Endodermal cell (in vitro differentiated cells): ENCODE results near the gene MLH3. TPM values are rescaled to one million over a fixed set of nuclear protein-coding genes. Genes with fewer than 3 reads are reported as not detected.
"Not testable (repeated sequence)": the region's sequence is repeated elsewhere in the genome, so short reads cannot be mapped to it uniquely, and the experiment has no call there.

Experiments
- DNase-seq: peaks from one replicate; pipeline ENCODE4 v3.0.0-alpha.2; 2017
- H3K27ac ChIP-seq: 2 replicates; pipeline ENCODE4 v1.5.1; 2013; ENCODE audit warnings: mild to moderate bottlenecking, low read depth, low read length, moderate library complexity
- H3K27me3 ChIP-seq: 2 replicates; pipeline ENCODE4 v1.6.1; 2013; ENCODE audit warnings: mild to moderate bottlenecking, low read length, moderate library complexity; ENCODE audit not compliant: insufficient read depth, control insufficient read depth, poor library complexity, severe bottlenecking
- H3K36me3 ChIP-seq: 2 replicates; pipeline ENCODE4 v1.7.0; 2013; ENCODE audit warnings: mild to moderate bottlenecking, low read length, moderate library complexity; ENCODE audit not compliant: control insufficient read depth, insufficient read depth
- H3K4me1 ChIP-seq: one replicate; pipeline ENCODE4 v1.7.0; 2013; ENCODE audit warnings: low read length; ENCODE audit not compliant: control insufficient read depth, insufficient read depth
- H3K4me3 ChIP-seq: 2 replicates; pipeline ENCODE4 v1.5.1; 2013; ENCODE audit warnings: mild to moderate bottlenecking, low read length, moderate library complexity
- H3K9ac ChIP-seq: 2 replicates; pipeline ENCODE4 v1.6.1; 2013; ENCODE audit warnings: mild to moderate bottlenecking, low read length, moderate library complexity; ENCODE audit not compliant: poor library complexity, severe bottlenecking; ENCODE audit errors: extremely low read depth
- H3K9me3 ChIP-seq: 2 replicates; pipeline ENCODE4 v1.6.1; 2013; ENCODE audit warnings: mild to moderate bottlenecking, low read length, moderate library complexity; ENCODE audit not compliant: control insufficient read depth
- H3K27ac Mint-ChIP-seq: 2 replicates; pipeline ENCODE4 v1.8.0; 2020; ENCODE audit warnings: mixed read lengths
- H3K27me3 Mint-ChIP-seq: 2 replicates; pipeline ENCODE4 v1.8.0; 2021; ENCODE audit warnings: mild to moderate bottlenecking, mixed read lengths; ENCODE audit not compliant: insufficient read depth
- H3K36me3 Mint-ChIP-seq: 2 replicates; pipeline ENCODE4 v1.8.0; 2020; ENCODE audit warnings: low read depth, mixed read lengths
- H3K4me1 Mint-ChIP-seq: 2 replicates; pipeline ENCODE4 v1.8.0; 2020; ENCODE audit warnings: mixed read lengths
- H3K4me3 Mint-ChIP-seq: 2 replicates; pipeline ENCODE4 v1.8.0; 2020; ENCODE audit warnings: mild to moderate bottlenecking, moderate library complexity, mixed read lengths
- H3K9me3 Mint-ChIP-seq: 2 replicates; pipeline ENCODE4 v1.8.0; 2020; ENCODE audit warnings: mild to moderate bottlenecking, mixed read lengths
- WGBS, 2 experiments: methylation state at CpG; one replicate each; pipeline versions ENCODE4 v1.1.5 to v1.1.7; 2013; ENCODE audit warnings: missing lambda C conversion rate in 2 of 2, mixed read lengths in 1 of 2; ENCODE audit not compliant: insufficient coverage in 1 of 2, insufficient read length in 1 of 2; 5-methylcytosine and 5-hydroxymethylcytosine counted together
- total RNA-seq, 2 donors: library from RNA; stranded (reverse); fragmentation: NEBNext Ultra II Directional in 1 of 2; extraction: Animal tissue kit (Norgen Biotek cat#: 25700) in 1 of 2; gene quantifications; 2 replicates in 1 of 2; 3 replicates in 1 of 2; pipeline ENCODE4 v1.2.1, GENCODE V29; 2021
- TF ChIP-seq, protein P1 (sequence below): fragments of 200-600 bp; sonication (generic); conservative IDR thresholded peaks from 2 replicates; pipeline ENCODE4 v1.5.0; 2021; ENCODE audit warnings: antibody characterized with exemption, mild to moderate bottlenecking

Gene MLH3
- total RNA-seq, 2 donors from 2014 or later = 18.7 to 34.6 TPM

GRCh38 chr14:75001261-75001660, 50.0 kb downstream of the MLH3 start:
- TF ChIP-seq, protein P1, sequence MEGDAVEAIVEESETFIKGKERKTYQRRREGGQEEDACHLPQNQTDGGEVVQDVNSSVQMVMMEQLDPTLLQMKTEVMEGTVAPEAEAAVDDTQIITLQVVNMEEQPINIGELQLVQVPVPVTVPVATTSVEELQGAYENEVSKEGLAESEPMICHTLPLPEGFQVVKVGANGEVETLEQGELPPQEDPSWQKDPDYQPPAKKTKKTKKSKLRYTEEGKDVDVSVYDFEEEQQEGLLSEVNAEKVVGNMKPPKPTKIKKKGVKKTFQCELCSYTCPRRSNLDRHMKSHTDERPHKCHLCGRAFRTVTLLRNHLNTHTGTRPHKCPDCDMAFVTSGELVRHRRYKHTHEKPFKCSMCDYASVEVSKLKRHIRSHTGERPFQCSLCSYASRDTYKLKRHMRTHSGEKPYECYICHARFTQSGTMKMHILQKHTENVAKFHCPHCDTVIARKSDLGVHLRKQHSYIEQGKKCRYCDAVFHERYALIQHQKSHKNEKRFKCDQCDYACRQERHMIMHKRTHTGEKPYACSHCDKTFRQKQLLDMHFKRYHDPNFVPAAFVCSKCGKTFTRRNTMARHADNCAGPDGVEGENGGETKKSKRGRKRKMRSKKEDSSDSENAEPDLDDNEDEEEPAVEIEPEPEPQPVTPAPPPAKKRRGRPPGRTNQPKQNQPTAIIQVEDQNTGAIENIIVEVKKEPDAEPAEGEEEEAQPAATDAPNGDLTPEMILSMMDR = no peak
- Mint-ChIP-seq H3K4me3 (no peak overlapping the region), H3K9me3 (peaks cover 3% of the 10 kb centered on the region), H3K36me3 (peaks cover 21% of the 10 kb centered on the region), H3K27me3 (no peaks in the 10 kb centered on the region), H3K27ac (no peak overlapping the region), H3K4me1 (peaks cover 13% of the 10 kb centered on the region)
- Histone ChIP-seq H3K4me1 (peaks cover 6% of the 10 kb centered on the region), H3K27me3 (no peaks in the 10 kb centered on the region), H3K4me3 (no peak overlapping the region), H3K9ac (no peak overlapping the region), H3K36me3 (peaks cover 16% of the 10 kb centered on the region), H3K27ac (no peak overlapping the region), H3K9me3 (no peaks in the 10 kb centered on the region)
- WGBS, 2 experiments = 93 to 100% methylated on average over 2 of the region's 2 CpGs
- no peak for DNase-seq

- H3K27ac Mint-ChIP-seq, H3K4me1 ChIP-seq, H3K27ac ChIP-seq, H3K9me3 ChIP-seq, H3K4me1 Mint-ChIP-seq, H3K36me3 Mint-ChIP-seq, H3K9me3 Mint-ChIP-seq, DNase-seq, H3K9ac ChIP-seq, H3K27me3 Mint-ChIP-seq, H3K36me3 ChIP-seq, H3K4me3 ChIP-seq, H3K27me3 ChIP-seq, H3K4me3 Mint-ChIP-seq: not testable (repeated sequence)
- WGBS, 2 experiments = 93% methylated on average over 5 of the region's 7 CpGs; no CpG with 5 or more reads in 1 of the 2 experiments
These were observed 55.5 kb downstream of the MLH3 start for GRCh38 chr14:74995781-74996180.

DNA sequence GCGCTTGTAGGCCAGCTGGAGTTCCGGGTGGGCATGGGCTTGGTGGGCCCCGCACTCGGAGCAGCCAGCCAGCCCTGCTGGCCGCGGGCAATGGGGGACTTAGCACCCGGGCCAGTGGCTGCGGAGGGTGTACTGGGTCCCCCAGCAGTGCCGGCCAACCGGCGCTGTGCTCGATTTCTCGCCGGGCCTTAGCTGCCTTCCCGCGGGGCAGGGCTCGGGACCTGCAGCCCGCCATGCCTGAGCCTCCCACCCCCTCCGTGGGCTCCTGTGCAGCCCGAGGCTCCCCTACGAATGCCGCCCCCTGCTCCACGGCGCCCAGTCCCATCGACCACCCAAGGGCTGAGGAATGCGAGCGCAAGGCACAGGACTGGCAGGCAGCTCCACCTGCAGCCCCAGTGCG, 57.1 kb downstream of the MLH3 start:
- H3K4me3 ChIP-seq, H3K4me3 Mint-ChIP-seq, H3K9me3 Mint-ChIP-seq, H3K9ac ChIP-seq, H3K9me3 ChIP-seq, H3K27me3 ChIP-seq, H3K27me3 Mint-ChIP-seq, DNase-seq, H3K36me3 Mint-ChIP-seq, H3K27ac ChIP-seq, H3K4me1 ChIP-seq, H3K4me1 Mint-ChIP-seq, H3K36me3 ChIP-seq, H3K27ac Mint-ChIP-seq: not testable (repeated sequence)
- whole genome bisulfite sequencing, 2 experiments = 97% methylated on average over 27 of the region's 28 CpGs; no CpG with 5 or more reads in 1 of the 2 experiments

DNA sequence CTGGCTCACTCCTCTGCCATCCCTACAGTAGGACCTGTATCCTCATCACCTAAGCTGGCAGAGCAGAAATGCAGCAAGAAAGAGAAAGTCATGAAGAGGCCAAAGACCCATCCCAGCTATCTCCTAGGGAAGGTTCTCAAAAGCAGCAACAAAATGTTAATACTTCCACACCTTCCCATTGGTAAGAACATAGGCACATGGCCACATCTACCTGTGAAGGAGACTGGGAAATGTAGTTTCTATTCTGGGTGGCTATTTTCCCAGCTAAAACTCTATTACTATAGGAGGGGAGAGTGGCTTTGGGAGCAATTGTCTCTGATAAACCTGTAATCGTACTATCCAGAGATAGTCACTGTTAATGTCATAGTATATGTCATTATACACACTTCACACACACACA, 62.3 kb downstream of the MLH3 start:
- H3K9me3 ChIP-seq = no peaks in the 10 kb centered on the region
- H3K4me1 ChIP-seq = peaks cover 4% of the 10 kb centered on the region
- no peak for DNase-seq
- TF ChIP-seq, protein P1 = no peak
- no peak overlapping the region for H3K9ac ChIP-seq
- Mint-ChIP-seq H3K36me3 (no peaks in the 10 kb centered on the region), H3K9me3 (no peaks in the 10 kb centered on the region), H3K27ac (no peak overlapping the region), H3K27me3 (no peaks in the 10 kb centered on the region), H3K4me1 (peaks cover 7% of the 10 kb centered on the region), H3K4me3 (no peak overlapping the region)
- H3K4me3 ChIP-seq = no peak overlapping the region
- H3K27ac ChIP-seq = no peak overlapping the region
- no CpG with 5 or more reads among the region's 1 CpG for WGBS, 2 experiments
- H3K36me3 ChIP-seq = no peaks in the 10 kb centered on the region
- no peaks in the 10 kb centered on the region for H3K27me3 ChIP-seq
